GM21381 (cell line): Measurements from ENCODE around the gene SPRYD3.
A peak's percentile ranks its signal among the peaks of the same experiment; 100 is the strongest.
"Not testable (repeated sequence)": the region's sequence is repeated elsewhere in the genome, so short reads cannot be mapped to it uniquely, and the experiment has no call there.

Experiments
- ATAC-seq: cut with Tn5 transposase; IDR thresholded peaks from one replicate; pipeline ENCODE4 v1.9.1; 2021; ENCODE audit warnings: mild to moderate bottlenecking, moderate library complexity; ENCODE audit not compliant: unreplicated experiment

Gene SPRYD3

GRCh38 chr12:53079226-53080117 is at the start of gene SPRYD3:
TSS of gene SPRYD3 (minus strand) at chr12:53079390. CDS start at chr12:53079333, 57 bp downstream.
- peak; percentile 98 for ATAC-seq

GRCh38 chr12:53127169-53127568 is 48.0 kb upstream of the SPRYD3 start:
- ATAC-seq = no peak

- no peak for ATAC-seq
These were observed 45.1 kb upstream of the SPRYD3 start for GRCh38 chr12:53124352-53124723.

- no peak for ATAC-seq
These were observed 44.6 kb upstream of the SPRYD3 start for GRCh38 chr12:53123578-53124351.

- ATAC-seq = no peak
These were observed 43.8 kb upstream of the SPRYD3 start for GRCh38 chr12:53122961-53123468.

- ATAC-seq = no peak
These were observed 41.7 kb upstream of the SPRYD3 start for GRCh38 chr12:53120685-53121525.

- no peak for ATAC-seq
These were observed 39.6 kb upstream of the SPRYD3 start for GRCh38 chr12:53118751-53119300.

- ATAC-seq = no peak
These were observed 36.9 kb upstream of the SPRYD3 start for GRCh38 chr12:53115891-53116648.

GRCh38 chr12:53115112-53115890 is 36.1 kb upstream of the SPRYD3 start:
- ATAC-seq = no peak

- no peak for ATAC-seq
These were observed 34.8 kb upstream of the SPRYD3 start for GRCh38 chr12:53113951-53114350.

- ATAC-seq = no peak
These were observed 34.0 kb upstream of the SPRYD3 start for GRCh38 chr12:53113136-53113705.

GRCh38 chr12:53112431-53112830 is 33.2 kb upstream of the SPRYD3 start:
- not testable (repeated sequence) for ATAC-seq

- no peak for ATAC-seq
These were observed 27.9 kb upstream of the SPRYD3 start for GRCh38 chr12:53107122-53107521.

GRCh38 chr12:53105712-53106439 is 26.7 kb upstream of the SPRYD3 start:
- ATAC-seq = no peak

GRCh38 chr12:53105256-53105655 is 26.1 kb upstream of the SPRYD3 start:
- no peak for ATAC-seq

GRCh38 chr12:53103860-53104305 is 24.7 kb upstream of the SPRYD3 start:
- ATAC-seq = no peak

GRCh38 chr12:53102883-53103807 is 24.0 kb upstream of the SPRYD3 start, which contains the start of gene SOAT2:
TSS of gene SOAT2 (plus strand) at chr12:53103486. CDS start at chr12:53103578, 92 bp downstream.
- ATAC-seq = peak; percentile 66
